GM19239 (cell line): ENCODE measurements around the gene ZNRF1.
A peak's percentile ranks its signal among the peaks of the same experiment; 100 is the strongest.

Experiments used
- DNase-seq: peaks from one replicate; pipeline ENCODE4 v3.0.0; 2011; ENCODE audit warnings: low spot score; ENCODE audit not compliant: insufficient read length
- FAIRE-seq: peaks from 2 replicates; lab custom pipeline; 2011; peaks lifted over from hg19 to GRCh38; lab: Jason Lieb, UNC

ZNRF1 gene

GRCh38 chr16:75072239-75072947 lies 73.6 kb downstream of the ZNRF1 start:
- FAIRE-seq: no peak
- DNase-seq: no peak

- DNase-seq (no peak), FAIRE-seq (no peak)
Observed at GRCh38 chr16:75073545-75074303, 74.9 kb downstream of the ZNRF1 start.

DNA sequence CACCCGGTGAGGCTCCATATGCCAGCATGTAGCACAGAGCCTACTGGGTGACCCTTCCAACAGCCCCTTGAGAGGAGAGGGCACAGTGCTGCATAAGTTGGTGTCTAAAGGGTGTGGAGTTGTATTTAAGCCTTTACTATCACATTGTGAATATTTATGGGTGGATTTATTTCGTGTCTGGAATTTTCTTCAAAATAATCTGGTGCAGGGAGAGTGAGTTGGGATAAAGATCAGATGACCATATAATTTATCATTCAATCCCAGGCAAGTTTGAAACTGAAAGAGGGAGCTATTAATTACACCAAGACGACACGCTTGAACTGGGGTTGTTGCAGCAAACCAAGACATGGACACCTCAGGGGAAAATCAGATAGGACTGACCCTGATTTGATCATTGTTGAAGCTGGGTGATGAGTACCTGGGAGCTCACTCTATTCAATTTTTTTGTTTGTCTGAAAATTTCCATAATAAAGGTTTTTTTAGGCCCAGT lies 75.5 kb downstream of the ZNRF1 start:
- no peak for DNase-seq
- FAIRE-seq: no peak

DNA sequence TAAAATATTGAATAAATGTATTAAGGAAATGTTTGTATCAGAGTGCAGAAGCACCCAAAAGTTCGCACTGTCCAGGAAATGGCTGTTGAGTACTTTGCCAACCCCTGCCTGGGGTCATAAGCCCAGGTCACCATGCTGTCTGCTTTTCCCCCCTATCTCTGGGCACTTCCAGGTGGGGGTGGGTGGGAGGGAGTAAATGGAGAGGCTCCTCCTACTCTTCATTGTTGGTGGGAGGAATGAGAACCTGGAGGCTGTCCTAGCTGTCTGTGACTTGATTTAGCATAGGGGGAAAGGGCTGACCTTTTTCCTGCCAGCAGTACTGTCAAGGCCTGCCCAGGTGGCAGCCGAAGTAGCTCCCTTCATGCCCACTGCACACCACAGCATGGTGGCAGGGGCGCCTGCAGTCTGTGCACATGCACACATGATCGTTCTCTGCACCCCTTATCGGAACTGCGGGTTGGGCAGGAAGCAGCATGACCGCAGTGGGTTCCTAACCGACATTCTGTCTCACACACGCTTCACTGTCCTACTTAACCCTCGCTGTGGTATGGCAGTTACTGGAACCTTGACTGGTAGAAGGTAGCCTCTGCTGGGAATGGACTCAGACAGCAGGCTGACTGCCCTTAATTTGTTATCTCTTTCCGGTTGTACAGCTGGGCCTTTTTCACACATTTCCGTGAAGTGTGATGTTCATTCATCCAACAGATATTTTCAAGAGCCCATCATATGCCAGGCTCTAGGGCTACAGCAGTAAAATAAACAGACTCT lies 76.3 kb downstream of the ZNRF1 start:
- FAIRE-seq (peak; percentile 87), DNase-seq (peak; percentile 73)

GRCh38 chr16:75075688-75076268 lies 77.0 kb downstream of the ZNRF1 start:
- DNase-seq (no peak), FAIRE-seq (peak; percentile 42)

GRCh38 chr16:75078886-75079285 lies 80.1 kb downstream of the ZNRF1 start:
- no peak for FAIRE-seq
- DNase-seq: no peak

GRCh38 chr16:75079346-75079926 lies 80.6 kb downstream of the ZNRF1 start:
- FAIRE-seq: no peak

GRCh38 chr16:75080205-75081029 lies 81.6 kb downstream of the ZNRF1 start:
- DNase-seq: no peak
- no peak for FAIRE-seq

More at GRCh38 chr16:75079346-75079926, 80.6 kb downstream of the ZNRF1 start:
- DNase-seq: no peak

- no peak for FAIRE-seq
- no peak for DNase-seq
Observed at GRCh38 chr16:75081179-75081859, 82.5 kb downstream of the ZNRF1 start.

GRCh38 chr16:75083813-75084212 lies 85.0 kb downstream of the ZNRF1 start:
- DNase-seq (no peak), FAIRE-seq (no peak)

- FAIRE-seq: no peak
- DNase-seq: no peak
Observed at GRCh38 chr16:75085556-75085955, 86.7 kb downstream of the ZNRF1 start.

DNA sequence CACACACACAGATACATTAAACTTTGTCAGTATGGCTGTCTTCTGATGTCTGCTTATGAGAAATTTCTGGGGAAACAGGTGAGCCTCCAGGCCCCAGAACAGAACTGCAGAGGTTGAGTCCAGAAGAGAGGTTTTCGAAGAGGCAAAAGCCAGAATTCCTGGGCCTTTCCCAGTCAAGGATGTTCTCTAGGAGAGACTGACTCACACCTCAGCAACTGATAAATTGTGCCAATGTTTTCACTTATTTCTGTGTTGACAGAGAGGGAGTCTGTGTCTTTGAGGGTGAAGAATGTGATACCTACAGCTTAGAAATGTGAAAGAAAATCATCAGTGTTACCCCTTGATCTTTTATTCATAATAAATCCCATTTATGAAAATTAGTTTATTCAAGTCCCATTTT lies 87.5 kb downstream of the ZNRF1 start:
- no peak for DNase-seq
- FAIRE-seq: no peak

- DNase-seq (no peak), FAIRE-seq (no peak)
Observed at GRCh38 chr16:75086688-75087374, 88.0 kb downstream of the ZNRF1 start.

DNA sequence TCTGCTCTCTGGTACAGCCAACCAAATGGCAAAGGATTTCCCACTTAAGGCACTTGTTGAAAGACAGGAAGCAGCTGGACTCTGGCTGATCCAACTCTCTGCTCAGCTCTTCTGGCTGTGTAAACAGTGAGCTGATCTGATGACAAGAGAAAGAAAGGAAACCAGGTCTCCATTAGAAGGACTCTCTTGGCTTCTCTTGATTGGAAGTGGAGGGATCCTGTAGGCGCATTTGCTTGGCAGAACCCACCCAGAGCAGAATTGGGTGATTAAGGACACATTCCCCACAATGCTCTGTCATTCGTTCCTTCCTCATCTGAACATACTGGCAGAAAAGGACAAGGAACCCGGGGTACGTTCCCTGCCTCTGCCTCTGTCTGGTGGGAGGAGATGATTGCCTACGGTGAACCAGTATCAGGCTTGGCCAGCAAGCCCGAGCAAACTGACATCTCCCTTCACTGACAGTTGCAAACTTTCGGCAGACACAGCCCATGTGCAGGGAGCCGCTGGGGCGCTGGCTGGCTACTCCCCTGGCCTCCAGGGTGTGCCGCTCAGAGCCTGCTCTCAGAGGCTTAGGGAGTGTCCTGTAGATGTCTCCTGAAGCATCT lies 88.7 kb downstream of the ZNRF1 start:
- no peak for DNase-seq
- FAIRE-seq: no peak

DNA sequence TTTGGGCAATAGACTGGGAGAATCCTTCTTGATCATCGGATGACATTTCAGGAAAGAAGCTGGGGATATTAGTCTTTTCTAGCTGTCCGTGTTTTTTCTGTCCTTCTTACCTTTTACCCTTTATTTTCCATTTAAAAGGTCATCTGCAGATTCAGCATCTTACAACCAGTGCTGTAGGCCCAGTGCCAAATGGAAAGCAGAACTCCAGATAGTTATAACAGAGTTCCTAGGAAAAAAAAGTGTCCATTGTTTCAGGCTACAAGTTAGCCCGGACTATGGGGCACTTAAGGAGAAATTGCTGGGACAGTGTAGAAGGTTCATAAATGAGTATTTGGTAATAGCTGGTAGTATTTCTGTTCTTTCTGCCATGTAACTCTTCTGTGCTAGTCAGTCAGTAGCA lies 89.4 kb downstream of the ZNRF1 start:
- FAIRE-seq: no peak
- DNase-seq: no peak

DNA sequence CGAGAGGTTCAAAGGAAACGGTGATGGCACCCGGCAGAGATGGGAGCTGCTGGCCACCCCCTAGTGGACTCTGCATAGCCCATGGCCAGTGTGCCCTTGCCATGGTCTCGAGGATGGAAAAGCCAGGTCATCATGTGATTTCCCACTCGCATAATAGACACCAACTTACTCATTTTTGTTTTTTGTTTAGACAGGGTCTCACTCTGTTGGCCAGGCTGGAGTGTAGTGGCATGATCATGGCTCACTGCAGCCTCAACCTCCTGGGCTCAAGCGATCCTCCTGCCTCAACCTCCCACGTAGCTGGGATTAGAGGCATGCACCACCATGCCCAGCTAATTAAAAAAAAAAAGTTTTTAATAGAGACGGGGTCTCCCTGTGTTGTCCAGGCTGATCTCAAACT lies 90.1 kb downstream of the ZNRF1 start:
- no peak for DNase-seq

GRCh38 chr16:75089486-75090202 lies 90.8 kb downstream of the ZNRF1 start:
- DNase-seq (no peak), FAIRE-seq (no peak)

More for the DNA sequence above, 90.1 kb downstream of the ZNRF1 start:
- no peak for FAIRE-seq
